IgD-negative memory B cell (primary cell): ENCODE results near the gene KRT78. TPM values are rescaled to one million over a fixed set of nuclear protein-coding genes. Genes with fewer than 3 reads are reported as not detected.

Experiments
- H3K27ac Mint-ChIP-seq, 3 donors: one replicate each; pipeline ENCODE4 v1.8.0; 2020 to 2022; ENCODE audit warnings: mild to moderate bottlenecking in 3 of 3, mixed read lengths in 3 of 3, moderate library complexity in 1 of 3
- H3K27me3 Mint-ChIP-seq: one replicate; pipeline ENCODE4 v1.8.0; 2021; ENCODE audit warnings: mixed read lengths
- H3K36me3 Mint-ChIP-seq: one replicate; pipeline ENCODE4 v1.8.0; 2020; ENCODE audit warnings: mild to moderate bottlenecking, mixed read lengths
- H3K4me1 Mint-ChIP-seq, 3 donors: one replicate each; pipeline ENCODE4 v1.8.0; 2020 to 2022; ENCODE audit warnings: mixed read lengths in 3 of 3, mild to moderate bottlenecking in 1 of 3
- H3K4me3 Mint-ChIP-seq, 4 donors: one replicate each; pipeline ENCODE4 v1.8.0; 2020 to 2022; ENCODE audit warnings: mild to moderate bottlenecking in 4 of 4, mixed read lengths in 4 of 4, moderate library complexity in 3 of 4
- H3K9me3 Mint-ChIP-seq, 3 donors: one replicate each; pipeline ENCODE4 v1.8.0; 2020 to 2021; ENCODE audit warnings: mixed read lengths in 3 of 3, mild to moderate bottlenecking in 1 of 3
- polyA plus RNA-seq: library from polyadenylated mRNA; unstranded; fragments of 300-500 nt; fragmentation: Illumina TruSeq; gene quantifications from one replicate; pipeline ENCODE4 v1.2.3, GENCODE V29; 2021

The KRT78 gene
- polyA plus RNA-seq, 1 donor from 2014 or later: not detected

- Mint-ChIP-seq H3K9me3 (no peaks in the 10 kb centered on the region), H3K4me3 (peak overlapping the region in 2 of 4 donors; percentile 20 to 77), H3K27me3 (peaks cover 15% of the 10 kb centered on the region), H3K4me1 (peaks cover 10 to 17% (median 15%) of the 10 kb centered on the region in 3 donors), H3K36me3 (no peaks in the 10 kb centered on the region), H3K27ac (no peak overlapping the region)
These were observed 27.6 kb upstream of the KRT78 start for GRCh38 chr12:52876372-52876771.

GRCh38 chr12:52874573-52875435, 26.0 kb upstream of the KRT78 start:
- Mint-ChIP-seq H3K27ac (peak overlapping the region in 2 of 3 donors; percentile 46 to 93), H3K4me1 (peaks cover 14 to 16% (median 15%) of the 10 kb centered on the region in 3 donors), H3K27me3 (peaks cover 12% of the 10 kb centered on the region), H3K4me3 (peak overlapping the region in 3 of 4 donors; percentile 86 to 92 (median 92)), H3K9me3 (no peaks in the 10 kb centered on the region), H3K36me3 (no peaks in the 10 kb centered on the region)

- Mint-ChIP-seq H3K9me3 (no peaks in the 10 kb centered on the region), H3K36me3 (no peaks in the 10 kb centered on the region), H3K27me3 (peaks cover 10% of the 10 kb centered on the region), H3K4me3 (peak overlapping the region; percentile 65 to 92 (median 89)), H3K27ac (peak overlapping the region in 2 of 3 donors; percentile 86 to 93), H3K4me1 (peaks cover 14 to 16% (median 14%) of the 10 kb centered on the region in 3 donors)
These were observed 25.2 kb upstream of the KRT78 start for GRCh38 chr12:52873832-52874572.

DNA sequence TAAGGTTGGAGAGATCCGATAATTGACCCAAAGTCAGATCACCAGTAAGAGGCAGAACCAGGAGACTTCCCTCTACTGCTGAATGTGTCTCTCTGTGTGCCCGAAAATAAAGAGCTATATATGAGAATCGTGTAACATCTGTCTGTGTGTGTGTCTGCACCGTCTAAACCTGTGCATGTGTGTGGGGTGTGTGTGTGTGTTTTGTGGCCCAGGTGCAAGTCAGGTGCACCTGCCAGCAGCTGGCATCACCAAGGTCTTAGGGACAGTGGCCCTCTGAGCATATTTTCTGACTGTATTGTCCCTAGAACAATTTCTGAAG, 24.7 kb upstream of the KRT78 start:
- Mint-ChIP-seq H3K4me1 (peaks cover 14 to 16% (median 14%) of the 10 kb centered on the region in 3 donors), H3K4me3 (peak overlapping the region; percentile 65 to 91 (median 88)), H3K9me3 (no peaks in the 10 kb centered on the region), H3K36me3 (no peaks in the 10 kb centered on the region), H3K27me3 (peaks cover 6% of the 10 kb centered on the region), H3K27ac (peak overlapping the region in 1 of 3 donors; percentile 86)

DNA sequence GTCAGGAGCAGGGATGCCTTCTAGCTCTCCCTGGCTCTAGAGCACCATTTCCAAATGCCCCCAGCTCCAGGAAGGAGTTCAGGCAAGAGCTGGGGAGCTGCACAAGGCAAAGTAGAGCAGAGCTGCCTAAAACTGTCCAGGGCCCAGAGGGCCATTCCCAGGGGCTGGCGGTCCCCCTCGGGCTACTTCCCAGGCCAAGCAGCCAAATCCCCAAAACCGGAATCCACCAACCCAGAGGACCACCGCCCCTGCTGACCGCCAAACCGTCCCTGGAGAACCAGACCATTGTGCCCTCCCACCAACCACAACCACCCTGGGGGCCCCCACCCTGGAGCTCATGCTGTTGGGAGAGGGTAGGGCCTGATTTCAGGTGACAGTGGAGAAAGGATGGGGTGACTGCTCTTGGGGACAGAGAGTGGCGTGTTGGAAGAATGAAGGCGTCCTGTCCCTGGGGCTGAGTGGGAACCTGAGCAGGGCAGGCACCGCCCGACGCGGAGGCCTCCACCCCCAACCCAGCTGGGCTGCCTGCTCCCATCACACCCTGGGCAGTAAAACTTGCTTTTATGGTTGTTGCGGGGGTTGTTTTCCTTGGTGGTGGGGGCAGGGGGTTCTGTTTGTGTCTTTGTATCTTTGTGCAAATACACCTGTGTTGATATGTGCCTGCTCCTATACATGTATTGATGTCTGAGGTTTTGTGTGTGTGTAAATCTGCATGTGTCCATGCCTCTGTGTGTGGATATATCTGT, 24.0 kb upstream of the KRT78 start:
- Mint-ChIP-seq H3K27ac (peak overlapping the region in 1 of 3 donors; percentile 76), H3K4me1 (peaks cover 14 to 16% (median 14%) of the 10 kb centered on the region in 3 donors)

DNA sequence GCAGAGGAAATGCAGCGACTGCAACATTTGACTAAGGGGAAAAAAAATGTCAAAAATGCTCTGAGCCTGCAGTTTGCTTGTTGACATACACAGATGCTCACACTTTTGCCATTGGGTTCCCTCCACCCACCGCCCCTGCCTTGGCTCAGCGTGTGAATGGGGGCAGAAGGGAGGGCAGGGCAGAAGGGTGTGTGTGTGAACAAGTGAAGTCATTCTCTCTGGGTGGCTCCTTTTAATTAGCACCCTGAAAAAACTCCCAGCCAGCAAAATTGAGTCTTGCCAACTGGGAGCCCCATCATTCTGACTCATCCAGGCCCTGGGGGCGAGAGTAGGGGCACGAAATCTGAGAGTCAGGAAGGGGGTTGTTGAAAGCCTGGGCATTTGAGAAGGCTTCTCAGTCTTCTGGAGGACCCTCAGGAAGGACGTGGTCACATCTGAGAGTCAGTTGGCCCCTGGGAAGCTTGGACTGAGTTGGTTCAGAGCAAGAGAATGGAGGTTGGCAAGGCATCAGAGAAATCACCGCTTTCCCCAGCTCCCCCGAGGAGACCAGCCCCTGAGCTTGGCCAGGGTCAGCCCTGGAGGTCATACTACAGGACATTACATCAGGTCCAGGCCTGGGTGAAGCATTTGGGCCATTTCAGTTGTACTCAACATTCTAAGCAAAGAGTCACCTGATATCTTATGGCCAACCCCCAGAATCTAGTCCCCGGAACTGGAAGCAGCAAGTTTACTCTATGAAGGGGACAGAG, 22.7 kb upstream of the KRT78 start:
- peaks cover 8% of the 10 kb centered on the region for H3K27me3 Mint-ChIP-seq
- peaks cover 16 to 20% (median 20%) of the 10 kb centered on the region in 3 donors for H3K4me1 Mint-ChIP-seq
- H3K9me3 Mint-ChIP-seq: no peaks in the 10 kb centered on the region
- no peaks in the 10 kb centered on the region for H3K36me3 Mint-ChIP-seq
- peak overlapping the region in 2 of 4 donors; percentile 9 to 17 for H3K4me3 Mint-ChIP-seq
- H3K27ac Mint-ChIP-seq: no peak overlapping the region

More for the DNA sequence above, 24.0 kb upstream of the KRT78 start:
- Mint-ChIP-seq H3K36me3 (no peaks in the 10 kb centered on the region), H3K4me3 (peak overlapping the region; percentile 65 to 91 (median 88)), H3K9me3 (no peaks in the 10 kb centered on the region), H3K27me3 (peaks cover 6% of the 10 kb centered on the region)

GRCh38 chr12:52870361-52871290, 21.8 kb upstream of the KRT78 start:
- peaks cover 8% of the 10 kb centered on the region for H3K27me3 Mint-ChIP-seq
- H3K27ac Mint-ChIP-seq: no peak overlapping the region
- peak overlapping the region in 3 of 4 donors; percentile 52 to 63 (median 53) for H3K4me3 Mint-ChIP-seq
- H3K36me3 Mint-ChIP-seq: no peaks in the 10 kb centered on the region
- H3K9me3 Mint-ChIP-seq: no peaks in the 10 kb centered on the region
- H3K4me1 Mint-ChIP-seq: peaks cover 16 to 20% (median 20%) of the 10 kb centered on the region in 3 donors

GRCh38 chr12:52867642-52868041, 18.8 kb upstream of the KRT78 start:
- peaks cover 10 to 11% (median 10%) of the 10 kb centered on the region in 3 donors for H3K4me1 Mint-ChIP-seq

GRCh38 chr12:52867152-52867551, 18.4 kb upstream of the KRT78 start:
- peak overlapping the region in 2 of 4 donors; percentile 19 to 37 for H3K4me3 Mint-ChIP-seq
- H3K36me3 Mint-ChIP-seq: no peaks in the 10 kb centered on the region
- no peak overlapping the region for H3K27ac Mint-ChIP-seq
- peaks cover 2% of the 10 kb centered on the region for H3K27me3 Mint-ChIP-seq
- H3K4me1 Mint-ChIP-seq: peaks cover 10 to 11% (median 10%) of the 10 kb centered on the region in 3 donors
- no peaks in the 10 kb centered on the region for H3K9me3 Mint-ChIP-seq

More at GRCh38 chr12:52867642-52868041, 18.8 kb upstream of the KRT78 start:
- Mint-ChIP-seq H3K27ac (no peak overlapping the region), H3K4me3 (no peak overlapping the region), H3K27me3 (peaks cover 2% of the 10 kb centered on the region), H3K9me3 (no peaks in the 10 kb centered on the region), H3K36me3 (no peaks in the 10 kb centered on the region)

- peaks cover 5 to 11% (median 10%) of the 10 kb centered on the region in 3 donors for H3K4me1 Mint-ChIP-seq
These were observed 16.5 kb upstream of the KRT78 start for GRCh38 chr12:52865090-52865944.

GRCh38 chr12:52862023-52862422, 13.2 kb upstream of the KRT78 start:
- H3K9me3 Mint-ChIP-seq: no peaks in the 10 kb centered on the region
- no peaks in the 10 kb centered on the region for H3K36me3 Mint-ChIP-seq
- no peak overlapping the region for H3K27ac Mint-ChIP-seq
- no peak overlapping the region for H3K4me3 Mint-ChIP-seq
- peaks cover under 1% of the 10 kb centered on the region for H3K27me3 Mint-ChIP-seq
- H3K4me1 Mint-ChIP-seq: peaks cover 0 to 1% (median 1%) of the 10 kb centered on the region in 3 donors

More at GRCh38 chr12:52865090-52865944, 16.5 kb upstream of the KRT78 start:
- no peak overlapping the region for H3K27ac Mint-ChIP-seq
- no peaks in the 10 kb centered on the region for H3K9me3 Mint-ChIP-seq
- no peaks in the 10 kb centered on the region for H3K36me3 Mint-ChIP-seq
- peak overlapping the region in 1 of 4 donors; percentile 52 for H3K4me3 Mint-ChIP-seq
- H3K27me3 Mint-ChIP-seq: peaks cover 2% of the 10 kb centered on the region

GRCh38 chr12:52861511-52861910, 12.7 kb upstream of the KRT78 start:
- no peaks in the 10 kb centered on the region for H3K36me3 Mint-ChIP-seq
- no peaks in the 10 kb centered on the region for H3K4me1 Mint-ChIP-seq
- H3K27ac Mint-ChIP-seq: no peak overlapping the region
- no peaks in the 10 kb centered on the region for H3K9me3 Mint-ChIP-seq
- H3K4me3 Mint-ChIP-seq: no peak overlapping the region
- peaks cover 4% of the 10 kb centered on the region for H3K27me3 Mint-ChIP-seq
